Measurements from ENCODE around the gene RASA3.

RASA3 gene

GRCh38 chr13:114167885-114168284, 35.5 kb upstream of the RASA3 start:
- H4K20me1 ChIP-seq = no peaks in the 10 kb centered on the region
- H3K27ac ChIP-seq = peak overlapping the region in 3 of 11 experiments; percentile 38 to 60 (median 55); a peak in 4 of 22 replicates
- H3K9ac ChIP-seq = no peak overlapping the region
- peaks cover 43 to 53% (median 51%) of the 10 kb centered on the region in 10 experiments for H3K4me1 ChIP-seq
- peak overlapping the region; percentile 59 to 88 (median 77); a peak in 20 of 22 replicates for H3K4me2 ChIP-seq
- H3K9me3 ChIP-seq (replicated peaks in 1 of 11) = peaks cover 7 to 18% (median 13%) of the 10 kb centered on the region in 11 experiments
- no peak overlapping the region for H3K4me3 ChIP-seq
- H3K27me3 ChIP-seq = no peaks in the 10 kb centered on the region
- no peaks in the 10 kb centered on the region for H3K36me3 ChIP-seq
- TF ChIP-seq Cebpa-rat (IDR thresholded peaks at IDR 0.05) = no peak

- H3K9ac ChIP-seq = peak overlapping the region in 1 of 11 experiments; percentile 9; a peak in 1 of 22 replicates
- H3K36me3 ChIP-seq = no peaks in the 10 kb centered on the region
- TF ChIP-seq Cebpa-rat (IDR thresholded peaks at IDR 0.05) = no peak
- peaks cover 47 to 58% (median 56%) of the 10 kb centered on the region in 10 experiments for H3K4me1 ChIP-seq
- no peak overlapping the region for H3K4me3 ChIP-seq
- peak overlapping the region; percentile 59 to 88 (median 77) for H3K4me2 ChIP-seq
- H3K27me3 ChIP-seq = no peaks in the 10 kb centered on the region
- peak overlapping the region in 7 of 11 experiments; percentile 21 to 60 (median 44); a peak in 7 of 22 replicates for H3K27ac ChIP-seq
- H4K20me1 ChIP-seq = no peaks in the 10 kb centered on the region
- H3K9me3 ChIP-seq (replicated peaks in 1 of 11) = peaks cover 3 to 14% (median 9%) of the 10 kb centered on the region in 11 experiments
Measured at GRCh38 chr13:114167426-114167825, 35.0 kb upstream of the RASA3 start.

- peaks cover 55 to 66% (median 64%) of the 10 kb centered on the region in 10 experiments for H3K4me1 ChIP-seq
- H3K36me3 ChIP-seq = no peaks in the 10 kb centered on the region
- H3K27ac ChIP-seq = peak overlapping the region in 9 of 11 experiments; percentile 1 to 60 (median 41); a peak in 12 of 22 replicates
- no peaks in the 10 kb centered on the region for H4K20me1 ChIP-seq
- no peaks in the 10 kb centered on the region for H3K27me3 ChIP-seq
- peak overlapping the region; percentile 59 to 88 (median 77) for H3K4me2 ChIP-seq
- no peak for TF ChIP-seq Cebpa-rat (IDR thresholded peaks at IDR 0.05)
- H3K9me3 ChIP-seq (replicated peaks in 1 of 11) = peaks cover 0 to 5% (median under 1%) of the 10 kb centered on the region in 11 experiments; a peak in 7 of 22 replicates
- H3K9ac ChIP-seq = peak overlapping the region in 8 of 11 experiments; percentile 5 to 44 (median 8); a peak in 9 of 22 replicates
- no peak overlapping the region for H3K4me3 ChIP-seq
Measured at GRCh38 chr13:114166381-114167131, 34.1 kb upstream of the RASA3 start.

- no peak for TF ChIP-seq Cebpa-rat (IDR thresholded peaks at IDR 0.05)
- peak overlapping the region in 10 of 11 experiments; percentile 59 to 88 (median 76); a peak in 14 of 22 replicates for H3K4me2 ChIP-seq
- peaks cover 66 to 83% (median 78%) of the 10 kb centered on the region in 10 experiments for H3K4me1 ChIP-seq
Measured at GRCh38 chr13:114164681-114165429, 32.4 kb upstream of the RASA3 start.

GRCh38 chr13:114164053-114164452, 31.6 kb upstream of the RASA3 start:
- Histone ChIP-seq H3K4me3 (no peak overlapping the region), H3K4me2 (peak overlapping the region; percentile 71 to 91 (median 81); a peak in 21 of 22 replicates), H3K36me3 (no peaks in the 10 kb centered on the region), H3K27me3 (no peaks in the 10 kb centered on the region), H3K4me1 (peaks cover 66 to 87% (median 81%) of the 10 kb centered on the region in 10 experiments), H3K9ac (no peak overlapping the region), H3K9me3 (replicated peaks in 1 of 11) (0 out of 22 replicates have a peak, but pooled peaks cover 0 to 6% (median 0%) of the 10 kb centered on the region in 11 experiments), H4K20me1 (no peaks in the 10 kb centered on the region), H3K27ac (peak overlapping the region in 2 of 11 experiments; percentile 37 to 63; a peak in 2 of 22 replicates)
- TF ChIP-seq Cebpa-rat (IDR thresholded peaks at IDR 0.05) = no peak

More at GRCh38 chr13:114164681-114165429, 32.4 kb upstream of the RASA3 start:
- H3K27ac ChIP-seq = no peak overlapping the region
- H3K4me3 ChIP-seq = no peak overlapping the region
- no peak overlapping the region for H3K9ac ChIP-seq
- H3K9me3 ChIP-seq (replicated peaks in 1 of 11) = 0 out of 22 replicates have a peak, but pooled peaks cover 0 to 6% (median 0%) of the 10 kb centered on the region in 11 experiments
- H4K20me1 ChIP-seq = no peaks in the 10 kb centered on the region
- no peaks in the 10 kb centered on the region for H3K27me3 ChIP-seq
- H3K36me3 ChIP-seq = no peaks in the 10 kb centered on the region

GRCh38 chr13:114162533-114162922, 30.1 kb upstream of the RASA3 start:
- Histone ChIP-seq H4K20me1 (no peaks in the 10 kb centered on the region), H3K4me3 (peak overlapping the region in 5 of 10 experiments; percentile 8 to 44 (median 27); a peak in 1 of 20 replicates), H3K4me2 (peak overlapping the region; percentile 71 to 91 (median 81)), H3K9ac (peak overlapping the region; percentile 11 to 69 (median 58); a peak in 18 of 22 replicates), H3K27ac (peak overlapping the region; percentile 48 to 81 (median 65); a peak in 20 of 22 replicates), H3K27me3 (no peaks in the 10 kb centered on the region), H3K9me3 (replicated peaks in 1 of 11) (peaks cover 0 to 13% (median 0%) of the 10 kb centered on the region in 11 experiments; a peak in 1 of 22 replicates), H3K36me3 (no peaks in the 10 kb centered on the region), H3K4me1 (peaks cover 60 to 90% (median 76%) of the 10 kb centered on the region in 10 experiments)
- no peak for TF ChIP-seq Cebpa-rat (IDR thresholded peaks at IDR 0.05)

- no peak for TF ChIP-seq Cebpa-rat (IDR thresholded peaks at IDR 0.05)
- Histone ChIP-seq H3K27ac (peak overlapping the region; percentile 48 to 81 (median 65); a peak in 20 of 22 replicates), H3K9me3 (replicated peaks in 1 of 11) (peaks cover 0 to 13% (median 0%) of the 10 kb centered on the region in 11 experiments; a peak in 1 of 22 replicates), H4K20me1 (no peaks in the 10 kb centered on the region), H3K27me3 (no peaks in the 10 kb centered on the region), H3K9ac (peak overlapping the region; percentile 11 to 69 (median 58); a peak in 20 of 22 replicates), H3K4me1 (peaks cover 58 to 90% (median 75%) of the 10 kb centered on the region in 10 experiments), H3K4me3 (peak overlapping the region in 6 of 10 experiments; percentile 8 to 44 (median 24); a peak in 6 of 20 replicates), H3K36me3 (no peaks in the 10 kb centered on the region), H3K4me2 (peak overlapping the region; percentile 71 to 91 (median 81))
Measured at GRCh38 chr13:114161644-114162532, 29.5 kb upstream of the RASA3 start.

Measured in BLaER1 treated with 17β-estradiol and CSF1 and Interleukin-3, amounts not matched to agents 10 nM and 100 nM (cell line).